ENCODE data around the gene SCFD2.
A peak's percentile ranks its signal among the peaks of the same experiment; 100 is the strongest.
"Not testable (repeated sequence)": the region's sequence is repeated elsewhere in the genome, so short reads cannot be mapped to it uniquely, and the experiment has no call there.

SCFD2 gene

DNA sequence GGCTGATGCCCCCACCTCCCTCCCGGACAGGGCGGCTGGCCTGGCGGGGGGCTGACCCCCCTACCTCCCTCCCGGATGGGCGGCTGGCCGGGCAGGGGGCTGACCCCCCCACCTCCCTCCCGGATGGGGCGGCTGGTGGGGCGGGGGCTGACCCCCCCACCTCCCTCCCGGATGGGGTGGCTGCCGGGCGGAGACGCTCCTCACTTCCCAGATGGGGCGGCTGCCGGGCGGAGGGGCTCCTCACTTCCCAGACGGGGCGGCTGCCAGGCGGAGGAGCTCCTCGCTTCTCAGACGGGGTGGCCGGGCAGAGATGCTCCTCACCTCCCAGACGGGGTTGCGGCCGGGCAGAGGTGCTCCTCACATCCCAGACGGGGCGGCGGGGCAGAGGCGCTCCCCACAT, 127.5 kb downstream of the SCFD2 start:
- DNase-seq (ENCODE audit: low read depth in 2 of 2), result not testable (repeated sequence)

DNA sequence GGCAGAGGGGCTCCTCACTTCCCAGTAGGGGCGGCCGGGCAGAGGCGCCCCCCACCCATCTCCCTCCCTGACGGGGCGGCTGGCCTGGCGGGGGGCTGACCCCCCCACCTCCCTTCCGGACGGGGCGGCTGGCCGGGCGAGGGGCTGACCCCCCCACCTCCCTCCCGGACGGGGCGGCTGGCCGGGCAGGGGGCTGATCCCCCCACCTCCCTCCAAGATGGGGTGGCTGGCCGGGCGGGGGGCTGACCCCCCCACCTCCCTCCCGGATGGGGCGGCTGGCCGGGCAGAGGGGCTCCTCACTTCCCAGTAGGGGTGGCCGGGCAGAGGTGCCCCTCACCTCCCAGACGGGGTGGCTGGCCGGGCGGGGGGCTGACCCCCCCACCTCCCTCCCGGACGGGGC, 128.1 kb downstream of the SCFD2 start:
- not testable (repeated sequence) for DNase-seq (ENCODE audit: low read depth in 2 of 2)

DNA sequence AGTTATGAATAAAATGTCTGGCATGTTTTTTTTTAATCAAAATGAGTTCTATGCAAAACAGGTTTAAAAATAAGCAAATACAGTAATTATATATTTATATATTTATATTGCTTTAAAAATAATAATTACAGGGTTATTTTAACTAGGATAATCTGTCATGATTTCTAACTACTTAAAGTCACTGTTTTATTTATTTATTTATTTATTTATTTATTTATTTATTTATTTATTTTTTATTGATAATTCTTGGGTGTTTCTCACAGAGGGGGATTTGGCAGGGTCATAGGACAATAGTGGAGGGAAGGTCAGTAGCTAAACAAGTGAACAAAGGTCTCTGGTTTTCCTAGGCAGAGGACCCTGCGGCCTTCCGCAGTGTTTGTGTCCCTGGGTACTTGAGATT, 129.2 kb downstream of the SCFD2 start:
- not testable (repeated sequence) for DNase-seq (ENCODE audit: low read depth in 2 of 2)

DNA sequence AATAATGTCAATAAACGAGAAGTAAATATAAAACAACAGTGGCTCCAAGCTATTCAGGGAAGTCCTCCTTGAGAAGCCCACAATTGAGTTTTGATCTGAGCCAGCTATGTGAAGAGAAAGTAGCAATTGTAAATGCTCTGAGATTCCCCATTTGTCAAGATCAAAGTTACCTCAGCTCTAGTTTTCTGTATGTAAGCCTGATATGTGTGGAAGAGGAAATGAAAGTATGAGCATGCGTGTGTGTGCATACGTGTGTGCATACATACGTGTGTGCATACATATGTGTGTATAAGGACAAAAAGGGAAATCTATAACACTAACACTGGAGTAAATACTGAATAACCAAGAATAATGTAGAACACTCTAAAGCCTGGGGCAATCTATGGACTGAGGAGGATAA, 130.3 kb downstream of the SCFD2 start:
- no peak for DNase-seq (ENCODE audit: low read depth in 2 of 2)

DNA sequence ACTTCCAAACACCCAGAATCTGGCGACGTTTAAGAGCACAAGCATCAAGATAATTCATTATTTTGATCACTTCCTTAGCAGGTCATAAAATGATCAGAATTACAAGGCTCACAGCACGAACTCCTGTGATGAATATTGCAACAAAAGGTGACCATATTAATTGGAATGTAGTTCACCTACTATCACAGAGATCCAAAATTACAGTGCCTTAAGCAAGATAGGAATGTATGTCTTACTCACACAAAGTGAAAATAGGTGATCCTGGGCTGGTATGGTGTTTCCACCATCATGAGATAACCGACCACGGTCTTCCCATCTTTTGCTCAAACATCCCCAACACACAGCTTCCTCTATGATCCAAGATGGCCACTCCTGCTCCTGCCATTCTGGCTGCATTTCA, 131.2 kb downstream of the SCFD2 start:
- DNase-seq (ENCODE audit: low read depth in 2 of 2), result no peak

DNA sequence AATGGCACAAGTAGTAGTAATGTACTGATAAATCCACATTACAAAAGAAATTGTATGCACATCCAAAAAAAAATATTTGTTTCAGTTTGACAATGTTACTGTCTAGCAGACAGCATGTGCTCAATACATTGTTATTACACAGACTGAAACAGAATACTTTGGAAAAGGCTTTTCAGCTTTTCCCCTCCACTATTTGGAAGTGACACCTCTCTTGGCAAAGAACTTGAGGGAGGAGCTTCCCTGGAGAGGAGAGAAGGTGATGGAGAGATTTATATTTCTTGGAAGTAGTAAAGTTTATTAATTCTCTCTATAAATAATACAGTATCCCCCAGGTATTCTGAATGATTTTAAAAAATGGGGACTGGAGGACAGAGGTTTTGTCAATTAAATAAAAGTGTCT, 131.8 kb downstream of the SCFD2 start:
- DNase-seq (ENCODE audit: low read depth in 2 of 2), result no peak

DNA sequence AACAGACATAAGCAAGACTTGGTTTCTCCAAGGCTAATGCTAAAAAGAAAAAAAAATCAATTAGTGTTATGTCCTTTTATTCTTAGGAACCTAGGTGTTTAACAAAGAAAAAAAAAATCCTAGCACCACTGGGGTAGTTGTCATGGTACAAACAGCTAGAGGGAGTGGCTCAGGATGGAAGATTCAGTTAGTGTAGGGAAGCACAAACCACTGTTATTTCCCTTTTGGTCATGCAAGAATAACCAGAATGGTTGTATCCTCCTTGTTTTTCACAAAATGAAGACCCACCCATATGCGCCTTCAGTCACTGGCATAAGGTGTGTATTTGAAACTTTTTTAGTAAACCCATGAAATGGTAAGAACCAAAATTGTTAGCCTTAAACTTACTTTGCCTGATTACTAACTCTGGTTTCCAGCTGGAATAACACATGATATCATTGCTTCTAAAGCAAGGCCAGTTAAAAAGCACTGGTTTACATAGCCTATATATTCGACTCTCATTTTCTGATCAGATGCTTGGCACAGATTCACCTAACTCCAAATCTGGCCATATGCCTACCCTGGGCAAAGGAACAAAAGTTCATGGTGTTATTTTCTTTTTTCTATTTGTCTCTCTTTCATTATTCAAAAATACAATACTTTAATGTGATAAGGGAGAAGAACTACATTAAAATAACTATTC, 132.6 kb downstream of the SCFD2 start:
- DNase-seq (ENCODE audit: low read depth in 2 of 2), result no peak

DNA sequence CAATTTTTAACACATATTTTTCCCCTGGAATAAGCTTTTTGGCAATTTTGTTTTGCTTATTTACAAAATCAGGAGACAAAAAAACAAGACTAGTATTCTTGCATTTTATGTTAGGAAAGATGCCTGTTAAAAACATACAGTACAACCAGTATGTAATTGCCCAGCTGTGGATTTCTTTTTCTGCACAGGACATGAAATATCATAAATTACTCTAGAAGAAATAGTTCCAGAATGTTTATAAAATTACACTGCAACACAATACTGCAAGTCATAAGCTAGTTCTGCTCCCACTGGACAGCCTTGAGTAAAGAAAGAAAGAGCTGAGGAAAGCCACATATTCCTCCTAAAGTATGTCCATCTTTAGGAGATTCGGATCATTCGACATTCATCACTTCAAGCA, 133.5 kb downstream of the SCFD2 start:
- DNase-seq (ENCODE audit: low read depth in 2 of 2), result no peak

DNA sequence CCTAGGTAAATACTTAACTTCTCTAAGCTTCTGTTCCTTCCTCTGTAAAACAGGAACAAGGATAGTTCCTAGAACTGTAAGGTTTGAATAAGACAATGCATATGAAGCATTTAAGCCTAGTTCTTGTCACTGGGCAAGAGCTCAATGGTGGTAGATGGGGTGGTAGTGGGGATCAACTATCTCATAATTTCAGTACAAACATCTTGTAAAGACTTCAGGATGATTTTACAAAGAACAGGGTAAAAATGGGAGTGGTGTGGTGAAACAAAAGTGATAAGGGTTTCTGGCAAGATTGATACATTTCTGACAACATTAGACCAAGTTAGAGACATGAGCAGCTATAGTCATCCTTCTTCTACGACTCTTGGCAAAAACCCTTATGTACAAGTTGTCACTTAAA, 137.8 kb downstream of the SCFD2 start:
- no peak for DNase-seq (ENCODE audit: low read depth in 2 of 2)

DNA sequence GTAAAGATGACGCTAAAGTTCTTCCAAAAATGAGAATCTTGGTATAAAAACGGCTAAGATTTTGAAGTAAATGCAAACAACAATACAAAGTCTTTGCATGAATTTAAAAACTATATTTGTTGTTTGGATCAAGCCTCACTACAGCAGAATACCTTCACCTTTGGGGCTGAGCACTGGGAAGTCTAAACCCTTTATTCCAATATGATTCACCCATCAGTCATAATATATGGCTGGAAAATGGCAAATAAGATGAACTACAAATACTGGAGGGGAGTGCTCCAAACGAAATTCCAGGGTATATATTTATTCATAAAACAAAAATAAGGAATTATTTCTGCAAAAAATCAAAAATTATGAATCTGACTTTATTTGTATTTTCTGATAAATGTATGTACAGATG, 138.4 kb downstream of the SCFD2 start:
- DNase-seq (ENCODE audit: low read depth in 2 of 2), result no peak

DNA sequence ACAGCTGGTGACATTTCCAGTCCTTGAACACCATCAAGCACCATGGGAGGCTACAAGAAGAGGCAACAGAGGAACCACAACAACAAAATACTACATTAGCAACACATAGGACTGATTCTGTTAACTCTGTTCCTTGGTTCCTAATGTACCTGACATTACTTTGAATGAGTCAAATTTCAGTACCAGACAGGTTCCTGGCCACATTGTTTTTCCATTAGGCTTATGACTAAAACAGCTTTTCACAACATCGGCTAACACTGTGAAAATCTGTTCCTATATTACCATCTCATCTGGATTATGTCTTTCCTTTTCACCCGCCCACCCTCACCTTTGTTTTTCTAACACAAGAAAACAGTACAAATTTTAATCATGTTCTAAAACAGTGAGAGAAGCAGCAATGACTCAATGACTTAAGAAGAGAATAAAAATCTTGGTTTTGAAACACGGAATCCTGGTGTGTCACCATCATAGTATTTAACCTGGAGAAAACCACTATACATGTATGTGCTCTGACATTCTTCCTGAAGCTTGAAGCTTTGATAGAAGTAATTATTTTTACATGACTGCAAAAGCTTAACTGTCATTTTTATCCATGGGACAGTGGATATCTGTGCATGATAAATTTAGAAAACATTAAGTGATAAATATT, 143.9 kb downstream of the SCFD2 start:
- no peak for DNase-seq (ENCODE audit: low read depth in 2 of 2)

DNA sequence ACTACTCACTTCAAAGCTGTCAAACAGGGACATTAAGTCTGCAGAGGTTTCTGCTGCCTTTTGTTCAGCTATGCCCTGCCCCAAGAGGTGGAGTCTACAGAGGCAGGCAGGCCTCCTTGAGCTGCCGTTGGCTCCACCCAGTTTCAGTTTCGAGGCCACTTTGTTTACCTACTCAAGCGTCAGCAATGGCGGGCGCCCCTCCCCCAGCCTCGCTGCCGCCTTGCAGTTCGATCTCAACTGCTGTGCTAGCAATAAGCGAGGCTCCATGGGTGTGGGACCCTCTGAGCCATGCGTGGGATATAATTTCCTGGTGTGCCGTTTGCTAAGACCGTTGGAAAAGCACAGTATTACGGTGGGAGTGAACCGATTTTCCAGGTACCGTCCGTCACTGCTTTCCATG, 146.7 kb downstream of the SCFD2 start:
- not testable (repeated sequence) for DNase-seq (ENCODE audit: low read depth in 2 of 2)

DNA sequence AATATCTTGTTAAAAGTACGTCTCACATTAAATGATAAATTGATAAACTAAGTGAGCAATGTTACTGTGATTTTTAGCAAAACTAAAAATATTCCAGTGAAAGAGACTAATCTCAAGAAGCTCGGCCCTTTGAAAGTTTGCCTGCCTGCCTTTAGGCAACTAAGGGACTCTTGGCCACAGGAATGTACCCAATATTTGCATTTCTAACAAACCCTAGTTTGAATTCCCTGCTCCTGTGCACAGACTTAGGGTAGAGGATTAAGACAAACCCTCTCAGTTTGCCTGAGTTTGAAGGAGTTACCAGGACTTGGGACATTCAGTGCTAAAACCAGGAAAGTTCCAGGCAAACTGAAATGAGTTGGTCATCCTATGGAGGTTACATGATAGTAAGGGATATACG, 157.1 kb downstream of the SCFD2 start:
- DNase-seq (ENCODE audit: low read depth in 2 of 2), result no peak

DNA sequence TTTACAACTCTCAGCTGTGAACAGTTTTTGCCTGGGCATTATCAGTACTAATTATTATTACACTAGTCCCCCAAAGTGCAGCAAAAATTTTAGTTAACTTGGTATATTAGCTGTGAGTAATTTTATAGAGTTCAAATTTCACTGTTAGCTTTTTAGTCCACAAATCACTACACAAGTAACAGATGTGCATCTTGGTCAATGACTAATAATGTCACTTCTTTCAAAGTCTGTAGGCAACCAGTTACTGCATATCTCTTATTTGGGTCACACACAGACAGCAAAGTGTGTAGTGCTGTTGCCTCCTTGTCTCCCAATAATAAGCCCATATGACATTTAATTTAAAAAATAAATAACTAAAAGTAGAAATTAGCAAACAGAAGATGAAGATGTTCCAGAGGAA, 159.9 kb downstream of the SCFD2 start:
- DNase-seq (ENCODE audit: low read depth in 2 of 2), result no peak

DNA sequence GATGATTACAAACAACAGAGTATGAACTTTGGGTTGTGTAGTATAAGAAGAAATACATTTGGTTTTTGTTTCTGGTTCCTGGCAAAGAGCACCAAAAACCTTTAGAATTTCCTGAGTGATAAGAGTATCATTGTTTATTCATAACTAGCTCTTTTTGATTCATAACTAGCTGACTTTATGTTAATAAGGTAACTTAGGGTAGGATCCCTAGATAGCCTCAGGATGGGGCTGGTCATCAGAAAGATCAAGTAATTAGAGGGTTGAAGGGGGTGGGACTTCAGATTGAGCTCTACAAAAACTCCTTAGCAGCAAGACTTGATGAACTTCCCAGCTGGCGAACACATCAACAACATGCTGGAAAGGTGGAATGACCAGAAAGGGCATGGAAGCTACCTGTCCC, 166.5 kb downstream of the SCFD2 start:
- DNase-seq (ENCODE audit: low read depth in 2 of 2), result no peak

DNA sequence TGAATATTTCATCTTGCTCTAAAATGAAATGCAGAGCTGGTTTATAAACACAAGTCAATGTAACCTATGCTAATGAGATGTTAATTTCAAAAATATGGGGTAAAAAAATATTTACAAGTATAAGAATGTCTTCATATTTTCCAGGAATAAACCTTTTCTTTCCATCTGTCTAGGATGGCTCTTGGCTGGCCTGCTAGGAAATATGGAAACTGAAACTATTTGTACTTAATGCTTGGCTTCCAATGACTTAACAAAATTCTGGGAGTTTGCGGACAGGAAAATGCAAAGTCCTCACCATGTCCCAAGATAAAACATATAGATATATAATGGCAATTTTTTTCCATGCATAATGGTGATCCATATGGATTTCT, 168.1 kb downstream of the SCFD2 start:
- no peak for DNase-seq (ENCODE audit: low read depth in 2 of 2)

DNA sequence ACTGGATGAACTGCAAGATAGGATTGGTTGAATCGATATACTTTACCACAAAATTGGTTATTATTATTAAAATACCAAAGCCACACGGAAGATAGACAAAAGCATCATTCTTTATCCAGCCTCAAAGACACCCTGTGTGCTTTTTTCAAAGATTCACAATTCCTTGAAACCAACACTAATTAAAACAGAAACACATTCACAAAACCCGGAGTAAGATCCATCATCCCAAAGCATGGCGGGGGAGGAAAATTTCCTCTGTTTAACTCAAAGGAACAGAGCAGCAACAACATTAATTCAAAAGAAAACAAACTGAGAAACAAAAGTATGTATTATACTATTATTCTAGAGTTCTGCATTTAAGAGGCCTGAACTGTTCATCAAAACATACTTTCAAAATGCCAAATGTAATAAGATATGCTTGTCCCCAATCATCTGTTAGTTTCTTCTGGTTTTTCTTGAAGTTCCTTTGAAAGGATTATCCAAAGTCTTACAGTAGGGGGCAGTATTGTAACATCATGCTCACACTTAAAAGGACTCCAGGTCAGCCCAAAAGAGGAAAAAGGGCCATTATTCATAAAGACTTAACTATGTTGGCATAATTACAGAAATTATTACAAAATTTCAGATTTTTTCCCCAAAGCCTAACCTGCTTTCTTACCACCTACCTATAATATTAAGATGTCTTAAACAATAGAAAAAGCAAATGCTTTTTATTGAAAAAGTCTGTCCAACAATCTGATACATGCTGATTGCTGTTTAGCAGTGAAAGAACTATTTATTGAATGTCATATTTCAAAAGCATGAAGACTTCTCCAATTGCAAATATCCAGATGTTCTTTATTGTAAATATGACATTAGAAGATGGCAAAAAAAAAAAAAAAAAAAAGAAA, 168.7 kb downstream of the SCFD2 start:
- peak; percentile 86 to 87 for DNase-seq (ENCODE audit: low read depth in 2 of 2)

DNA sequence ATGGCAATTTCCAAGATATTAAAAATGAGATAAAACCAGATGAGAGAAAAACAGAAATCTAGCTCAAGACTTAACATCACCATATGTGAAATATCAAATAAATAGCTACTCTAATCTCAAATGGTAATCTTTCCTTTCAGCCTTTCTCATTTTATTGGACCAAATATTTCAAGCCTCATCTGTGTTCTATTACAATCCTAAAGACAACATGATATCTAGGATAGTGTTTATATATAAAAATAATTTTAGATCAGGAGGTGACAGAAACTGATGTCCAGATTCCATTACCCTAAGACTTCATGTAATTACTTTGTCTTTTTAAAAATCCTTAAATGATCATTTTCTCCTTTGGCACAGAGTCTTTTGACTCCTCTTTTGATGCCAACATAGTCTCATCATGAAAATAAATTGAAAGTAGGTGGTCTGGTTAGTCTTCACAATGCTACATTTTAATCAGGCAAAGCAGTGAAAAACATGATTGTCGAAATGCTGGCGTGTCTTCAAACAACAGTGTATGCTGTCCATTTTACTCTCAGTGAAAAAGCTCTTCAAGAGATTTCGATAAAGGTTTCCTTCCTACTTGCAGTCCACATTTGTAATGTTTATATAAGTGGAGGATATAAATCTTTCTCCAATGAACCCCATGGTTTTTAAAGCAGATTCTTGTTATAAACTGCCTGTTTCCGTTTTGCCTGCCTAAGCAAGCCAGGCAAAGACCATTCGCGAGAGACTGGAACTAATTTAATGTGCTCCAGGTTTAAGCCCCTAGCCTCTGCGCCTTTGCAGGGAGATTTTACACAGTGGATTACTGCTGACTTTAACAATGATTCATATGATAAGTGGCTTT, 169.8 kb downstream of the SCFD2 start:
- DNase-seq (ENCODE audit: low read depth in 2 of 2), result peak; percentile 87 to 88

DNA sequence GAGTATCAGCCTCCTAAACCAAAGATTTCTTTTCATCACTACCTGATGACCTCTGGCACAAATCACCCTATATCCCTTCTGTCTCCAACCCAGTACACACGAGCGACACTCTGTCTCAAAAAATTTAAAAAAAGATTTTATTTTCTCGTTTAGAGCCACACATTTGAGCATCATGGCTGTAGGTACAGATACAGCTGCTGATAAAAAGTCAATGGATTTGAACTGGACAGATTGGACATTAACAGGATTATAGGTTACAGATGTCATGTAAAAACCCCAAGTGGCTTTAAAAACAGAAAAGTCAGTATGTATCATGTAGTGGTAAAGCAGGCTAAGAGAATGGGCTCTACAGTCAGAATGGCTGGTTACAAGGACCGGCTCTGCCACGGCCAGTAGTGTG, 171.1 kb downstream of the SCFD2 start:
- no peak for DNase-seq (ENCODE audit: low read depth in 2 of 2)

DNA sequence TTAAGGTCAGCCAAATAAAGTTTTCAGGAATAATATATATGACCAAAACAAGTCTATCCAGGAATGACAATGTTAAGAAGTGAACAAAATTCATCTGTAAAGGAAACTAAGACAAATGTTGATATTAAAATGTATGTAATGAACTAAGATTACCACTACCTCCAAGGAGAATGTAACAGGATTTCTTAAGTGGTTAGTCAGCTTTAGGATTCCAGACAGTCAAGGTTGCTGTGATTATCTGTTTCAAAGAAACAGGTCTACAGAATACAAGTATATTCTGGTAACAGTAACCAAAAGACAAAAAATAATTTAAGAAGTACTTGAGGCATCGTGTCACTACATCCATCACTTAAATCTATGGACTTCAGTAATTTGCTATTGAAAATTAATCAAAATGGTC, 172.8 kb downstream of the SCFD2 start:
- no peak for DNase-seq (ENCODE audit: low read depth in 2 of 2)

DNA sequence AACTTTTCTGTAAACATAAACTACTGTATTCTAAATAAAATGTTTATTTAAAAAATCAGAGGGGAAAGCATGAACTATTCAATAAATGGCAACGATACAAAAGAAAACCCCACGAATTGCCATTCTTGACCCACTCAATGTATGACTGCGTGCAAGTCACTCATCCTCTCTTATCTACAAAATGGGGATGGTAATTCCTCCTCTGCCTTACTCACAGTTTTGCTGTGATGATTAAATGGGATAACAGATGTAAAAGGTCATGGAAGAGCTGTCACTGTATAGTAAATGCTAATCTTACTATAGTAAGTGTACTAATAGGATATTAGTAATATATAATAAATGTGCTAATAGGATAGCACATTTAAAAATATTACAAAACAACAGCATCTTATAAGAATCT, 173.4 kb downstream of the SCFD2 start:
- no peak for DNase-seq (ENCODE audit: low read depth in 2 of 2)

DNA sequence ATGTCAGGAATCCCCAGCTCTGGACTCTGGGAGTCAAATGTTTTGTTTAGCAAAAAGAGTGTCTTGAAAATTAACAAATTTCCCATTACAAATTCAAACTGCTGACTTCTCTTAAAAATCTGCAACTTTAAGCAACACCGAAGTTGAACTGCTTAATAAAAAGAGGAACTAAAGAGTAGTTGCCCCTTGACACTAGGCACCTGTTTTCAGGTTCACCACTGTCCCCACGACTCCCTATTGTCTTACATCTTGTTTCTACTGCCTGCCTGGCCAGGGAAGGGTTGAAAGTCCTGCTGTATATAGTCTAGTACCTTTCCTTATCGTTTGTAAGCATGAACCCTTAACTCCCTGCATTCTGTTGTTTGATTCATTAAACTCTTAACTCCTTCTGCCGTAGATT, 173.9 kb downstream of the SCFD2 start:
- DNase-seq (ENCODE audit: low read depth in 2 of 2), result no peak
